HepG2 (cell line): ENCODE results near the gene ECHS1. TPM values are rescaled to one million over a fixed set of nuclear protein-coding genes. Genes with fewer than 3 reads are reported as not detected.
A peak's percentile ranks its signal among the peaks of the same experiment; 100 is the strongest.

Source experiments
- ARNT2 ChIP-seq: sonication (generic); formaldehyde crosslinking; IDR thresholded peaks from 2 replicates; pipeline ENCODE4 v1.8.0; 2022; ENCODE audit warnings: mild to moderate bottlenecking, low read depth, missing genetic modification reagents, moderate library complexity
- ATF3 ChIP-seq: sonication (generic); formaldehyde crosslinking; IDR thresholded peaks from 2 replicates; pipeline ENCODE4 v1.4.0; 2020; ENCODE audit warnings: missing genetic modification reagents
- ATM ChIP-seq: fragments of 450-650 bp; IDR thresholded peaks from 2 replicates; pipeline ENCODE4 v1.7.1; 2017; ENCODE audit warnings: mild to moderate bottlenecking, borderline replicate concordance
- CHCHD3 ChIP-seq: sonication (generic); formaldehyde crosslinking; IDR thresholded peaks from 2 replicates; pipeline ENCODE4 v1.8.0; 2022; ENCODE audit warnings: mild to moderate bottlenecking, missing genetic modification reagents, moderate library complexity
- ESRRA ChIP-seq: sonication (generic); formaldehyde crosslinking; IDR thresholded peaks from 2 replicates; pipeline ENCODE4 v1.5.1; 2020; ENCODE audit warnings: mild to moderate bottlenecking, low read depth, missing genetic modification reagents
- GABPB1 ChIP-seq: IDR thresholded peaks from 2 replicates; pipeline ENCODE4 v1.6.1; 2016; ENCODE audit warnings: mild to moderate bottlenecking, missing genetic modification reagents, moderate library complexity, missing compliant biosample characterization
- GATA4 ChIP-seq: sonication (generic); IDR thresholded peaks from 2 replicates; pipeline ENCODE4 v1.6.1; 2016; ENCODE audit warnings: antibody characterized with exemption, low read depth, borderline replicate concordance
- HDAC6 ChIP-seq: fragments of 200-600 bp; sonication (generic); IDR thresholded peaks from 2 replicates; pipeline ENCODE4 v1.7.0; 2017; ENCODE audit warnings: mild to moderate bottlenecking, antibody characterized with exemption, low read length, low read depth
- KLF13 ChIP-seq: sonication (generic); formaldehyde crosslinking; IDR thresholded peaks from 2 replicates; pipeline ENCODE4 v1.4.0; 2020; ENCODE audit warnings: mild to moderate bottlenecking, missing genetic modification reagents
- KMT2B ChIP-seq: IDR thresholded peaks from 2 replicates; pipeline ENCODE4 v1.6.1; 2016; ENCODE audit warnings: missing genetic modification reagents, missing compliant biosample characterization
- LRRFIP1 ChIP-seq: sonication (generic); formaldehyde crosslinking; conservative IDR thresholded peaks from 2 replicates; pipeline ENCODE4 v1.4.0; 2020; ENCODE audit warnings: missing genetic modification reagents
- MED1 ChIP-seq: sonication (generic); formaldehyde crosslinking; IDR thresholded peaks from 2 replicates; pipeline ENCODE4 v1.4.0; 2020; ENCODE audit warnings: missing genetic modification reagents
- MED13 ChIP-seq: sonication (generic); formaldehyde crosslinking; IDR thresholded peaks from 2 replicates; pipeline ENCODE4 v1.5.0; 2020; ENCODE audit warnings: missing genetic modification reagents
- MYC ChIP-seq: sonication (generic); formaldehyde crosslinking; IDR thresholded peaks from 2 replicates; pipeline ENCODE4 v1.9.0; 2021; ENCODE audit warnings: missing genetic modification reagents, borderline replicate concordance
- NCOR1 ChIP-seq: fragments of 200-600 bp; sonication (generic); IDR thresholded peaks from 2 replicates; pipeline ENCODE4 v1.7.0; 2017; ENCODE audit warnings: antibody characterized with exemption, low read length, borderline replicate concordance
- TEF ChIP-seq: sonication (generic); formaldehyde crosslinking; IDR thresholded peaks from 2 replicates; pipeline ENCODE4 v1.5.0; 2020; ENCODE audit warnings: missing genetic modification reagents
- THAP7 ChIP-seq: sonication (generic); formaldehyde crosslinking; IDR thresholded peaks from 2 replicates; pipeline ENCODE4 v1.8.1; 2023; ENCODE audit warnings: mild to moderate bottlenecking, missing genetic modification reagents
- YEATS2 ChIP-seq: sonication (generic); formaldehyde crosslinking; IDR thresholded peaks from 2 replicates; pipeline ENCODE4 v1.4.0; 2020; ENCODE audit warnings: missing genetic modification reagents, borderline replicate concordance
- ZNF101 ChIP-seq: sonication (generic); formaldehyde crosslinking; IDR thresholded peaks from 2 replicates; pipeline ENCODE4 v1.4.0; 2020; ENCODE audit warnings: mild to moderate bottlenecking, low read depth, missing genetic modification reagents, borderline replicate concordance
- ZNF33A ChIP-seq: sonication (generic); formaldehyde crosslinking; IDR thresholded peaks from 2 replicates; pipeline ENCODE4 v1.5.1; 2020; ENCODE audit warnings: missing genetic modification reagents, mild to moderate bottlenecking, moderate library complexity, borderline replicate concordance
- ZNF552 ChIP-seq: sonication (generic); formaldehyde crosslinking; IDR thresholded peaks from 2 replicates; pipeline ENCODE4 v1.9.0; 2022; ENCODE audit warnings: missing genetic modification reagents, mild to moderate bottlenecking, borderline replicate concordance
- ZNF563 ChIP-seq: sonication (generic); formaldehyde crosslinking; IDR thresholded peaks from 2 replicates; pipeline ENCODE4 v1.8.0; 2022; ENCODE audit warnings: mild to moderate bottlenecking, moderate library complexity, missing genetic modification reagents
- ZNF574 ChIP-seq: sonication (generic); formaldehyde crosslinking; IDR thresholded peaks from 2 replicates; pipeline ENCODE4 v1.4.0; 2020; ENCODE audit warnings: missing genetic modification reagents
- polyA plus RNA-seq, 8 experiments: library from polyadenylated mRNA; depleted of rRNA in 3 of 8; stranded (reverse) in 7 of 8; unstranded in 1 of 8; fragments of >200 nt; fragmentation: Illumina TruSeq in 4 of 8; extraction: Trizol in 4 of 8; gene quantifications; 2 replicates each; pipeline versions ENCODE4 v1.2.1 to v1.2.3, GENCODE V29; 2011 to 2016; ENCODE audit warnings: low read depth in 4 of 8, missing spikeins in 1 of 8, mixed read lengths in 1 of 8; ENCODE audit not compliant: insufficient read depth in 1 of 8
- total RNA-seq, 5 experiments: library from RNA; depleted of rRNA; stranded (reverse); fragments of >200 nt; fragmentation: Illumina TruSeq; extraction: Trizol; gene quantifications; 2 replicates each; pipeline ENCODE4 v1.2.3, GENCODE V29; 2016; ENCODE audit warnings: low read depth in 1 of 5

Gene ECHS1
- total and polyA plus RNA-seq, 2 of the 13 experiments (the other 11 are each of a cell fraction or from before 2014, with no cell fraction given): 32.7 to 195 TPM

- no peak for TF ChIP-seq HDAC6
- peak; percentile 40; the same call in 1 of the 2 replicates for TF ChIP-seq GABPB1 (CRISPR knock-in tag)
- TF ChIP-seq THAP7 (CRISPR knock-in tag): 0 out of 2 replicates have a peak, but pooled peaks have one; percentile 65
- no peak for TF ChIP-seq ZNF574
- no peak for TF ChIP-seq ZNF101 (CRISPR knock-in tag)
- 0 out of 2 replicates have a peak, but pooled peaks have one; percentile 38 for TF ChIP-seq YEATS2 (CRISPR knock-in tag)
- no peak for TF ChIP-seq ATF3 (CRISPR knock-in tag)
- no peak for TF ChIP-seq NCOR1
- no peak; the same call in 1 of the 2 replicates for TF ChIP-seq KLF13
- peak; percentile 91; the same call in 1 of the 2 replicates for TF ChIP-seq ZNF33A
- peak; percentile 56; the same call in 1 of the 2 replicates for TF ChIP-seq MYC (CRISPR knock-in tag)
- no peak for TF ChIP-seq ZNF552 (CRISPR knock-in tag)
- 0 out of 2 replicates have a peak, but pooled peaks have one; percentile 7 for TF ChIP-seq MED1 (CRISPR knock-in tag)
- no peak for TF ChIP-seq ZNF563
- TF ChIP-seq CHCHD3: no peak
- no peak for TF ChIP-seq ATM
- TF ChIP-seq MED13 (CRISPR knock-in tag): no peak
- TF ChIP-seq ESRRA (CRISPR knock-in tag): 0 out of 2 replicates have a peak, but pooled peaks have one; percentile 38
- TF ChIP-seq ARNT2 (CRISPR knock-in tag): no peak
- no peak for TF ChIP-seq LRRFIP1 (CRISPR knock-in tag)
- TF ChIP-seq GATA4: no peak
- no peak for TF ChIP-seq TEF (CRISPR knock-in tag)
- TF ChIP-seq KMT2B (CRISPR knock-in tag): no peak
Observed at GRCh38 chr10:133358162-133358924, 14.8 kb downstream of the ECHS1 start (continued).
